IMR-90 (cell line): ENCODE data around the gene HTR2B. TPM values are rescaled to one million over a fixed set of nuclear protein-coding genes. Genes with fewer than 3 reads are reported as not detected.

ENCODE experiments used
- ATAC-seq: fragments of 200-7000 bp; cut with Tn5 transposase; 2 replicates; pipeline ENCODE4 v1.9.1; 2020; ENCODE audit warnings: low read depth, mild to moderate bottlenecking, moderate library complexity
- BruUV-seq: library from RNA; stranded (reverse); fragments of 400-500 nt; replicated peaks from 2 replicates; lab custom pipeline; 2021; lab: Mats Ljungman, UMichigan
- CTCF ChIA-PET: fragments of 300-600 bp; formaldehyde crosslinking; extraction: SDS; loops from one replicate; lab custom pipeline; 2021; ENCODE audit warnings: antibody characterized with exemption; lab: Yijun Ruan, JAX
- POLR2A ChIA-PET: fragments of 300-600 bp; sonication (Branson Sonifier 250); formaldehyde crosslinking; loops from one replicate; lab custom pipeline; 2022; ENCODE audit warnings: antibody characterized with exemption; ENCODE audit not compliant: unreplicated experiment; lab: Charles Lee
- DNase-seq: peaks from one replicate; pipeline ENCODE4 v3.0.0; 2013
- H2AFZ ChIP-seq: replicated peaks from 2 replicates; pipeline ENCODE3; 2013; ENCODE audit warnings: low read length, mild to moderate bottlenecking; ENCODE audit not compliant: poor library complexity
- H2AK5ac ChIP-seq: 2 replicates; pipeline ENCODE4 v1.6.1; 2013; ENCODE audit warnings: low read depth, low read length, inconsistent platforms
- H2AK9ac ChIP-seq: replicated peaks from 2 replicates; pipeline ENCODE3; 2013; ENCODE audit warnings: mild to moderate bottlenecking, low read depth, low read length, moderate library complexity; ENCODE audit not compliant: poor library complexity
- H2BK120ac ChIP-seq: 2 replicates; pipeline ENCODE4 v1.6.1; 2013; ENCODE audit warnings: low read depth, low read length, inconsistent platforms
- H2BK15ac ChIP-seq: 3 replicates; pipeline ENCODE4 v1.6.1; 2013; ENCODE audit warnings: low read depth, low read length, inconsistent platforms
- H2BK20ac ChIP-seq: 2 replicates; pipeline ENCODE4 v1.6.1; 2013; ENCODE audit warnings: low read depth, mild to moderate bottlenecking, inconsistent platforms, low read length, moderate library complexity
- H2BK5ac ChIP-seq: 2 replicates; pipeline ENCODE4 v1.6.1; 2013; ENCODE audit warnings: mild to moderate bottlenecking, low read depth, low read length, inconsistent platforms; ENCODE audit not compliant: poor library complexity, severe bottlenecking
- H3K14ac ChIP-seq: replicated peaks from 2 replicates; pipeline ENCODE4 v1.6.1; 2013; ENCODE audit warnings: low read depth, low read length, inconsistent platforms
- H3K18ac ChIP-seq: 2 replicates; pipeline ENCODE4 v1.6.1; 2013; ENCODE audit warnings: low read depth, low read length, control low read depth
- H3K23ac ChIP-seq: 2 replicates; pipeline ENCODE4 v1.6.1; 2013; ENCODE audit warnings: low read depth, low read length, inconsistent platforms
- H3K27ac ChIP-seq: 2 replicates; pipeline ENCODE4 v1.5.1; 2013; ENCODE audit warnings: mild to moderate bottlenecking, control low read depth, low read length; ENCODE audit not compliant: insufficient read depth
- H3K27me3 ChIP-seq: 2 replicates; pipeline ENCODE4 v1.6.1; 2013; ENCODE audit warnings: low read length; ENCODE audit not compliant: control insufficient read depth, insufficient read depth
- H3K36me3 ChIP-seq: 2 replicates; pipeline ENCODE4 v1.6.1; 2013; ENCODE audit warnings: low read length, mixed read lengths; ENCODE audit not compliant: control insufficient read depth, insufficient read depth
- H3K4ac ChIP-seq: 2 replicates; pipeline ENCODE4 v1.6.1; 2013; ENCODE audit warnings: low read depth, low read length, inconsistent platforms
- H3K4me1 ChIP-seq: 2 replicates; pipeline ENCODE4 v1.6.1; 2013; ENCODE audit warnings: low read length, mixed read lengths; ENCODE audit not compliant: control insufficient read depth, insufficient read depth
- H3K4me2 ChIP-seq: 2 replicates; pipeline ENCODE4 v1.6.1; 2013; ENCODE audit warnings: low read depth, mild to moderate bottlenecking, control low read depth, low read length, moderate library complexity
- H3K4me3 ChIP-seq: 2 replicates; pipeline ENCODE4 v1.5.1; 2013; ENCODE audit warnings: low read depth, mild to moderate bottlenecking, control low read depth, low read length, moderate library complexity; ENCODE audit not compliant: insufficient read depth
- H3K56ac ChIP-seq: 2 replicates; pipeline ENCODE4 v1.6.1; 2013; ENCODE audit warnings: low read length, inconsistent platforms; ENCODE audit not compliant: insufficient read depth; ENCODE audit errors: extremely low read depth
- H3K79me1 ChIP-seq, 2 experiments: 2 replicates each; pipeline ENCODE4 v1.6.1; 2013; ENCODE audit warnings: low read length in 2 of 2, inconsistent platforms in 1 of 2, low read depth in 1 of 2
- H3K9ac ChIP-seq: 2 replicates; pipeline ENCODE4 v1.6.1; 2013; ENCODE audit warnings: low read depth, low read length, control low read depth
- H3K9me1 ChIP-seq: 2 replicates; pipeline ENCODE4 v1.6.1; 2013; ENCODE audit warnings: low read length, inconsistent platforms; ENCODE audit not compliant: insufficient read depth
- H3K9me3 ChIP-seq: 2 replicates; pipeline ENCODE4 v1.6.1; 2013; ENCODE audit warnings: low read length; ENCODE audit not compliant: control insufficient read depth, insufficient read depth
- H4K20me1 ChIP-seq: 2 replicates; pipeline ENCODE4 v1.6.1; 2013; ENCODE audit warnings: low read length, inconsistent platforms; ENCODE audit not compliant: insufficient read depth
- H4K5ac ChIP-seq: 2 replicates; pipeline ENCODE4 v1.6.1; 2013; ENCODE audit warnings: mild to moderate bottlenecking, low read depth, low read length, control low read depth
- H4K8ac ChIP-seq, 2 experiments: 2 replicates each; pipeline ENCODE4 v1.6.1; 2013; ENCODE audit warnings: low read depth in 2 of 2, low read length in 2 of 2, control low read depth in 1 of 2, inconsistent platforms in 1 of 2
- H4K91ac ChIP-seq: 2 replicates; pipeline ENCODE4 v1.6.1; 2013; ENCODE audit warnings: low read depth, low read length, inconsistent platforms; ENCODE audit not compliant: insufficient read depth
- BHLHE40 ChIP-seq: fragments of 150-350 bp; IDR thresholded peaks from 2 replicates; pipeline ENCODE4 v1.6.1; 2016; ENCODE audit warnings: mild to moderate bottlenecking, low read depth, low read length
- CEBPB ChIP-seq: IDR thresholded peaks from 2 replicates; pipeline ENCODE4 v1.6.1; 2012; ENCODE audit warnings: low read depth, low read length, improper control_type of control experiment
- CHD1 ChIP-seq: IDR thresholded peaks from 2 replicates; pipeline ENCODE4 v1.6.1; 2012; ENCODE audit warnings: low read depth, low read length, improper control_type of control experiment
- MAFK ChIP-seq: IDR thresholded peaks from 2 replicates; pipeline ENCODE4 v1.6.1; 2012; ENCODE audit warnings: low read depth, low read length, improper control_type of control experiment
- MXI1 ChIP-seq: IDR thresholded peaks from 2 replicates; pipeline ENCODE4 v1.6.1; 2012; ENCODE audit warnings: low read depth, mild to moderate bottlenecking, low read length, moderate library complexity, borderline replicate concordance
- POLR2A ChIP-seq: IDR thresholded peaks from 2 replicates; pipeline ENCODE4 v1.6.1; 2012; ENCODE audit warnings: mild to moderate bottlenecking, low read depth, low read length
- RAD21 ChIP-seq: IDR thresholded peaks from 2 replicates; pipeline ENCODE4 v1.6.1; 2012; ENCODE audit warnings: low read length, improper control_type of control experiment
- RCOR1 ChIP-seq: IDR thresholded peaks from 2 replicates; pipeline ENCODE4 v1.6.1; 2012; ENCODE audit warnings: mild to moderate bottlenecking, low read length, improper control_type of control experiment; ENCODE audit not compliant: insufficient replicate concordance
- SMC3 ChIP-seq: fragments of 150-350 bp; IDR thresholded peaks from 2 replicates; pipeline ENCODE4 v1.6.1; 2016; ENCODE audit warnings: low read depth, mild to moderate bottlenecking, antibody characterized with exemption, low read length, moderate library complexity
- WGBS, 2 experiments: methylation state at CpG; one replicate each; pipeline versions ENCODE4 v1.1.5 to v1.1.7; 2013; ENCODE audit warnings: missing lambda C conversion rate in 2 of 2; ENCODE audit not compliant: insufficient read length in 1 of 2; ENCODE audit errors: extremely low coverage in 2 of 2; 5-methylcytosine and 5-hydroxymethylcytosine counted together
- dilution Hi-C: fragments of 300-500 bp; cut with HindIII; formaldehyde crosslinking; loops from one replicate; pipeline ENCODE4 v1.14.3; 2018; ENCODE audit warnings: low sequenced_read_pairs; ENCODE audit not compliant: unreplicated experiment
- in situ Hi-C: fragments of 300-500 bp; cut with MboI; formaldehyde crosslinking; loops from 3 replicates; pipeline ENCODE4 v1.14.3; 2019; ENCODE audit warnings: low sequenced_read_pairs, inconsistent platforms, mixed read lengths
- intact Hi-C: fragments of 100-400 bp; cut with micrococcal nuclease; formaldehyde crosslinking; loops from 2 replicates; pipeline ENCODE4 v1.10.0; 2022
- polyA plus RNA-seq, 3 experiments: library from polyadenylated mRNA; depleted of rRNA; stranded (reverse); fragments of >200 nt; gene quantifications; 2 replicates each; pipeline ENCODE4 v1.2.3, GENCODE V29; 2012; ENCODE audit warnings: low replicate concordance in 1 of 3
- total RNA-seq: library from RNA; depleted of rRNA; stranded (reverse); fragments of >200 nt; gene quantifications from 2 replicates; pipeline ENCODE4 v1.2.3, GENCODE V29; 2012
- TF ChIP-seq, protein P1 (sequence below): fragments of 150-350 bp; IDR thresholded peaks from 2 replicates; pipeline ENCODE4 v1.6.1; 2017; ENCODE audit warnings: mild to moderate bottlenecking, antibody characterized with exemption, low read length, low read depth
- TF ChIP-seq, protein P2 (sequence below): conservative IDR thresholded peaks from 2 replicates; pipeline ENCODE4 v1.5.1; 2012; ENCODE audit warnings: mild to moderate bottlenecking, low read depth, low read length, improper control_type of control experiment

The HTR2B gene
- total and polyA plus RNA-seq, 2 of the 4 experiments (the other 2 are of a cell fraction), result 0.26 to 0.72 TPM

DNA sequence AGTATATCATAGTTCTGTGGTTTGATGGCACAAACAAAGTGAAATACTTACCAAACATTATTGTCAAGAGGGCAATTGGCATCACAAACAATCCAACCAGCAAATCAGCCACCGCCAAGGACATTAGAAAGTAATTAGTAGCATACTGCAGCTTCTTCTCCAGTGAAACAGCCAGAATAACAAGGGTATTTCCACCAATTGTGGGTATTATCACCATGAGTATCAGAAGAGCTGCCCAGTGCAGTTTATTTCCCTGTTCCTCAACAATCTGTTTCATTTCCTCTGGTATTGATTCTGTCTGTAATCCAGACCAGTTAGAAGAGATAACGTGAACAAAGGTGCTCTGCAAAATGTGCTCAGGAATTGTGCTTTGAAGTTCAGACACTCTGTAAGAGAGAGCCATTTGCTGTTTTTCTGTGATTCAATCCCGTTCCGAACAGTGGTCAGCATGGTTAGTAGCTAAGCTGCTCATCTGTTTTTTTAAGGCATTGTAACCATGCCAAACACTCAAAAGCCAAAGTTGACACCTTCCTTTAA lies 1.4 kb downstream of the HTR2B start:
- ATAC-seq, result peak; percentile 51
- POLR2A ChIA-PET, result no interaction called here
- H3K27ac ChIP-seq, result peak overlapping the region; percentile 50; the same call in 1 of the 2 replicates

More for the DNA sequence above, 1.4 kb downstream of the HTR2B start:
- Histone ChIP-seq H3K14ac (peak overlapping the region; percentile 51), H3K4me1 (peaks cover 7% of the 10 kb centered on the region), H3K9me3 (no peaks in the 10 kb centered on the region), H4K20me1 (no peaks in the 10 kb centered on the region), H4K91ac (peak overlapping the region; percentile 40; the same call in 1 of the 2 replicates), H3K4ac (peak overlapping the region; percentile 37; the same call in 1 of the 2 replicates), H2BK5ac (peak overlapping the region; percentile 7), H2AK5ac (peak overlapping the region; percentile 13; the same call in 1 of the 2 replicates), H3K4me2 (peak overlapping the region; percentile 66; the same call in 1 of the 2 replicates), H2AK9ac (no peak overlapping the region), H3K9ac (peak overlapping the region; percentile 20; the same call in 1 of the 2 replicates), H2BK20ac (peak overlapping the region; percentile 40), H3K18ac (peak overlapping the region; percentile 42), H4K8ac (peak overlapping the region in 1 of 2 experiments; percentile 20; a peak in 2 of 4 replicates), H2BK15ac (peak overlapping the region; percentile 1; the same call in 1 of the 3 replicates), H3K56ac (no peak overlapping the region; the same call in 1 of the 2 replicates), H4K5ac (peak overlapping the region; percentile 65), H3K4me3 (no peak overlapping the region), H2AFZ (no peak overlapping the region), H3K23ac (peak overlapping the region; percentile 21; the same call in 1 of the 2 replicates), H3K36me3 (no peaks in the 10 kb centered on the region), H3K9me1 (peaks cover 4% of the 10 kb centered on the region; the same call in 1 of the 2 replicates), H3K27me3 (no peaks in the 10 kb centered on the region), H2BK120ac (peak overlapping the region; percentile 45), H3K79me1 (peaks cover 10 to 38% of the 10 kb centered on the region in 2 experiments; a peak in 3 of 4 replicates)
- peak; percentile 28 for DNase-seq
- TF ChIP-seq CHD1, result no peak
- no peak for TF ChIP-seq MAFK
- TF ChIP-seq, protein P1, sequence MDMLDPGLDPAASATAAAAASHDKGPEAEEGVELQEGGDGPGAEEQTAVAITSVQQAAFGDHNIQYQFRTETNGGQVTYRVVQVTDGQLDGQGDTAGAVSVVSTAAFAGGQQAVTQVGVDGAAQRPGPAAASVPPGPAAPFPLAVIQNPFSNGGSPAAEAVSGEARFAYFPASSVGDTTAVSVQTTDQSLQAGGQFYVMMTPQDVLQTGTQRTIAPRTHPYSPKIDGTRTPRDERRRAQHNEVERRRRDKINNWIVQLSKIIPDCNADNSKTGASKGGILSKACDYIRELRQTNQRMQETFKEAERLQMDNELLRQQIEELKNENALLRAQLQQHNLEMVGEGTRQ, result no peak
- TF ChIP-seq RAD21, result no peak
- TF ChIP-seq POLR2A, result no peak
- TF ChIP-seq CEBPB, result no peak
- TF ChIP-seq RCOR1, result no peak
- TF ChIP-seq, protein P2, sequence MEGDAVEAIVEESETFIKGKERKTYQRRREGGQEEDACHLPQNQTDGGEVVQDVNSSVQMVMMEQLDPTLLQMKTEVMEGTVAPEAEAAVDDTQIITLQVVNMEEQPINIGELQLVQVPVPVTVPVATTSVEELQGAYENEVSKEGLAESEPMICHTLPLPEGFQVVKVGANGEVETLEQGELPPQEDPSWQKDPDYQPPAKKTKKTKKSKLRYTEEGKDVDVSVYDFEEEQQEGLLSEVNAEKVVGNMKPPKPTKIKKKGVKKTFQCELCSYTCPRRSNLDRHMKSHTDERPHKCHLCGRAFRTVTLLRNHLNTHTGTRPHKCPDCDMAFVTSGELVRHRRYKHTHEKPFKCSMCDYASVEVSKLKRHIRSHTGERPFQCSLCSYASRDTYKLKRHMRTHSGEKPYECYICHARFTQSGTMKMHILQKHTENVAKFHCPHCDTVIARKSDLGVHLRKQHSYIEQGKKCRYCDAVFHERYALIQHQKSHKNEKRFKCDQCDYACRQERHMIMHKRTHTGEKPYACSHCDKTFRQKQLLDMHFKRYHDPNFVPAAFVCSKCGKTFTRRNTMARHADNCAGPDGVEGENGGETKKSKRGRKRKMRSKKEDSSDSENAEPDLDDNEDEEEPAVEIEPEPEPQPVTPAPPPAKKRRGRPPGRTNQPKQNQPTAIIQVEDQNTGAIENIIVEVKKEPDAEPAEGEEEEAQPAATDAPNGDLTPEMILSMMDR, result no peak
- no peak for TF ChIP-seq MXI1
- no peak for TF ChIP-seq BHLHE40
- TF ChIP-seq SMC3, result no peak
- intact Hi-C loops, result no loop called here
- in situ Hi-C loops, result no loop called here
- no TSS peak for BruUV-seq
- dilution Hi-C loops, result no loop called here
- 60% methylated on average over 1 of the region's 4 CpGs; no CpG with 5 or more reads in 1 of the 2 experiments for WGBS, 2 experiments
- CTCF ChIA-PET, result interaction anchor here (1.0 to 2.3 kb wide), 2 partner anchors 19 to 104 kb away, joined by 4 to 7 read pairs; no protein-coding TSS in a partner anchor
